ENCODE measurements around the gene CFAP46. TPM values are rescaled to one million over a fixed set of nuclear protein-coding genes. Genes with fewer than 3 reads are reported as not detected.

The CFAP46 gene
- total RNA-seq, 1 donor from 2014 or later, result 1.6 TPM

DNA sequence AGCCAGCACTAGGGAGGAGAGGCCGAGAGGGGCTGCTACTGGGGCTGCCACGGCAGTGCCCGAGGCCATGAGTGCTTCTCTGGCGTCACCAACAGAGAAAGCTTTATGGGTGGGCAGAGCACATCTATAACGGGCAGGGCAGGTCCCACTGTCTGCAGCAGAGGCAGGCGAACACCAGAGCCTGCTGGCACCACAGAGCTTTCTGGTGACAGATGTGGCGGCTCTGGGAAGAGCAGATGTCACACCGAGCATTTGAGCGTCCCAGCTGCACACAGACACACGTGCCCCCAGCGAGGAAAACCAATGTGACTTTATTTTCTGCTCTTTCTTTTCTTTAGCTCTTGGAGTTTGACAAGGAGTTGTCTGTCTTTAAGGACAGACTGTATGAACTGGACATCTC, 176.9 kb downstream of the CFAP46 start:
- Histone ChIP-seq H2AFZ (replicated peaks) (no peak overlapping the region), H3K27me3 (no peaks in the 10 kb centered on the region), H3K9me3 (ENCODE audit: low read depth) (no peaks in the 10 kb centered on the region), H3K4me1 (no peaks in the 10 kb centered on the region), H3K4me3 (no peak overlapping the region), H3K4me2 (no peak overlapping the region), H3K9ac (no peak overlapping the region), H4K20me1 (ENCODE audit: low read depth) (no peaks in the 10 kb centered on the region), H3F3A (ENCODE audit: low read depth) (peaks cover 7% of the 10 kb centered on the region), H3K36me3 (no peaks in the 10 kb centered on the region), H3K79me2 (ENCODE audit: low read depth) (no peaks in the 10 kb centered on the region), H3K27ac (no peak overlapping the region)
- H3K27me3 Mint-ChIP-seq (ENCODE audit: insufficient read depth, low read depth), result peaks cover 15% of the 10 kb centered on the region
- peaks cover 7% of the 10 kb centered on the region for H3K4me1 Mint-ChIP-seq
- peaks cover 22% of the 10 kb centered on the region for H3K36me3 Mint-ChIP-seq
- TF ChIP-seq EZH2phosphoT487 (IDR thresholded peaks at IDR 0.05), result no peak
- TF ChIP-seq, protein P1, sequence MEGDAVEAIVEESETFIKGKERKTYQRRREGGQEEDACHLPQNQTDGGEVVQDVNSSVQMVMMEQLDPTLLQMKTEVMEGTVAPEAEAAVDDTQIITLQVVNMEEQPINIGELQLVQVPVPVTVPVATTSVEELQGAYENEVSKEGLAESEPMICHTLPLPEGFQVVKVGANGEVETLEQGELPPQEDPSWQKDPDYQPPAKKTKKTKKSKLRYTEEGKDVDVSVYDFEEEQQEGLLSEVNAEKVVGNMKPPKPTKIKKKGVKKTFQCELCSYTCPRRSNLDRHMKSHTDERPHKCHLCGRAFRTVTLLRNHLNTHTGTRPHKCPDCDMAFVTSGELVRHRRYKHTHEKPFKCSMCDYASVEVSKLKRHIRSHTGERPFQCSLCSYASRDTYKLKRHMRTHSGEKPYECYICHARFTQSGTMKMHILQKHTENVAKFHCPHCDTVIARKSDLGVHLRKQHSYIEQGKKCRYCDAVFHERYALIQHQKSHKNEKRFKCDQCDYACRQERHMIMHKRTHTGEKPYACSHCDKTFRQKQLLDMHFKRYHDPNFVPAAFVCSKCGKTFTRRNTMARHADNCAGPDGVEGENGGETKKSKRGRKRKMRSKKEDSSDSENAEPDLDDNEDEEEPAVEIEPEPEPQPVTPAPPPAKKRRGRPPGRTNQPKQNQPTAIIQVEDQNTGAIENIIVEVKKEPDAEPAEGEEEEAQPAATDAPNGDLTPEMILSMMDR (IDR thresholded peaks at IDR 0.05), result no peak
- TF ChIP-seq EZH2 (IDR thresholded peaks at IDR 0.05), result no peak
- DNase-seq (ENCODE audit: low spot score), result no peak
- H3K4me3 Mint-ChIP-seq, result no peak overlapping the region
- peaks cover 16% of the 10 kb centered on the region for H3K9me3 Mint-ChIP-seq
- H3K27ac Mint-ChIP-seq, result no peak overlapping the region

DNA sequence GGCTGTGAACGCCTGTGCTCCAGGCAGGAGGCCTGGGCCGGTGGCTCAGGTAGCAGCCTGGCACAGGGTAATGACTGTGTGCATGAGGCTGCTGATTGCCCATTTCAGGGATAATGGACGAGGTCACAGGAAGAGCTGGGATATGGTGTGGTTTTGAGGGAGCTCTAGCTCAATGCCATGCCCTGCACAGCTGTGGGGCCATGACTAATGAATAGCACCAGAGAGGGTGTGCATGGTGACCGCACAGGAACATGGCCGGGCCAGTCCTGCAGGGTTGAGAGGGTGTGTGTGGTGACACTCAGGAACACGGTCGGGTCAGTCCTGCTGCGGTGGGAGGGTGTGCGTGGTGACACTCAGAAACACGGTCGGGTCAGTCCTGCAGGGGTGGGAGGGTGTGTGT, 178.3 kb downstream of the CFAP46 start:
- peaks cover 22% of the 10 kb centered on the region for H3K36me3 Mint-ChIP-seq
- Histone ChIP-seq H3K9ac (no peak overlapping the region), H3K27me3 (no peaks in the 10 kb centered on the region), H3K9me3 (ENCODE audit: low read depth) (no peaks in the 10 kb centered on the region), H3K79me2 (ENCODE audit: low read depth) (no peaks in the 10 kb centered on the region), H2AFZ (replicated peaks) (no peak overlapping the region), H3F3A (ENCODE audit: low read depth) (peaks cover 7% of the 10 kb centered on the region), H3K4me3 (no peak overlapping the region), H3K27ac (no peak overlapping the region), H3K4me1 (no peaks in the 10 kb centered on the region), H4K20me1 (ENCODE audit: low read depth) (no peaks in the 10 kb centered on the region), H3K36me3 (no peaks in the 10 kb centered on the region), H3K4me2 (no peak overlapping the region)
- H3K4me1 Mint-ChIP-seq, result peaks cover 7% of the 10 kb centered on the region
- no peak overlapping the region for H3K27ac Mint-ChIP-seq
- no peak for TF ChIP-seq EZH2 (IDR thresholded peaks at IDR 0.05)
- TF ChIP-seq, protein P1 (IDR thresholded peaks at IDR 0.05), result no peak
- DNase-seq (ENCODE audit: low spot score), result no peak
- H3K27me3 Mint-ChIP-seq (ENCODE audit: insufficient read depth, low read depth), result peaks cover 16% of the 10 kb centered on the region
- peak overlapping the region; percentile 8 for H3K4me3 Mint-ChIP-seq
- peaks cover 15% of the 10 kb centered on the region for H3K9me3 Mint-ChIP-seq

DNA sequence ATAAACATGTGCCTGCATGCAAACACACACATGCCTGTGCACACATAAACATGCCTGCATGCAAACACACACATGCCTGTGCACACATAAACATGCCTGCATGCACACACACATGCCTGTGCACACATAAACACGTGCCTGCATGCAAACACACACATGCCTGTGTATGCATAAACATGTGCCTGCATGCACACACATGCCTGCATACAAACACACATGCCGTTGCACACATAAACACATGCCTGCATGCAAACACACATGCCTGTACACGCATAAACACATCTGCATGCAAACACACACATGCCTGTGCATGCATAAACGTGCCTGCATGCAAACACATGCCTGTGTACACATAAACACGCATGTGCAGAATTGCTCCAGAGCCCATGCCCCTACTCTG, 178.8 kb downstream of the CFAP46 start:
- Histone ChIP-seq H3K79me2 (ENCODE audit: low read depth) (no peaks in the 10 kb centered on the region), H3K27ac (no peak overlapping the region), H3K36me3 (no peaks in the 10 kb centered on the region), H3K27me3 (no peaks in the 10 kb centered on the region), H3K4me2 (no peak overlapping the region), H3K4me1 (no peaks in the 10 kb centered on the region), H2AFZ (replicated peaks) (no peak overlapping the region), H3K9ac (no peak overlapping the region), H3F3A (ENCODE audit: low read depth) (peaks cover 7% of the 10 kb centered on the region), H4K20me1 (ENCODE audit: low read depth) (no peaks in the 10 kb centered on the region), H3K4me3 (no peak overlapping the region), H3K9me3 (ENCODE audit: low read depth) (no peaks in the 10 kb centered on the region)
- Mint-ChIP-seq H3K27ac (no peak overlapping the region), H3K36me3 (peaks cover 21% of the 10 kb centered on the region), H3K4me3 (no peak overlapping the region), H3K27me3 (ENCODE audit: insufficient read depth, low read depth) (peaks cover 16% of the 10 kb centered on the region), H3K4me1 (peaks cover 7% of the 10 kb centered on the region), H3K9me3 (peaks cover 10% of the 10 kb centered on the region)
- DNase-seq (ENCODE audit: low spot score), result no peak
- TF ChIP-seq EZH2 (IDR thresholded peaks at IDR 0.05) (no peak), EZH2phosphoT487 (IDR thresholded peaks at IDR 0.05) (no peak)
- TF ChIP-seq, protein P1 (IDR thresholded peaks at IDR 0.05), result no peak
